ENCODE measurements around the gene CYSLTR2.

Gene CYSLTR2

DNA sequence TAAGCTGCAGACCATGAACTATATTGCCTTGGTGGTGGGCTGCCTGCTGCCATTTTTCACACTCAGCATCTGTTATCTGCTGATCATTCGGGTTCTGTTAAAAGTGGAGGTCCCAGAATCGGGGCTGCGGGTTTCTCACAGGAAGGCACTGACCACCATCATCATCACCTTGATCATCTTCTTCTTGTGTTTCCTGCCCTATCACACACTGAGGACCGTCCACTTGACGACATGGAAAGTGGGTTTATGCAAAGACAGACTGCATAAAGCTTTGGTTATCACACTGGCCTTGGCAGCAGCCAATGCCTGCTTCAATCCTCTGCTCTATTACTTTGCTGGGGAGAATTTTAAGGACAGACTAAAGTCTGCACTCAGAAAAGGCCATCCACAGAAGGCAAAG lies 53.7 kb downstream of the CYSLTR2 start:
- no peak for DNase-seq

GRCh38 chr13:48708764-48709163 lies 55.0 kb downstream of the CYSLTR2 start:
- DNase-seq: no peak

DNA sequence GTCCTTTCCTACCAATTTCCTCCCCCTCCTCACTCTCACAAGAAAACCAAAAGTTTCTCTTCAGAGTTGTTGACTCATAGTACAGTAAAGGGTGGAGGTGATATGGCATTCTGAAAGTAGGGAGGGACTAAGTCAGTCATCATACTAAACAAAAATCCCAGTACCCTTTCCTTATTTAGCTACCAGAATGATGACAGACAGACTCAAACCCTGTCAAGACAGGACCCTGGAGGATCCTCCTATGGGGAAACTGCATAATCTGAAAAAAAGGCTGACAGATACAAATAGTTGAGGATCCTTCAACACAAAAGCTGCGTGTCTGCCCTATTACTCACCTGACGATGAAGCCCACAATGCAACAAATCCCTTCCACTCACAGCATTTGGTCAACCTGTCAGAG lies 55.5 kb downstream of the CYSLTR2 start:
- no peak for DNase-seq

DNA sequence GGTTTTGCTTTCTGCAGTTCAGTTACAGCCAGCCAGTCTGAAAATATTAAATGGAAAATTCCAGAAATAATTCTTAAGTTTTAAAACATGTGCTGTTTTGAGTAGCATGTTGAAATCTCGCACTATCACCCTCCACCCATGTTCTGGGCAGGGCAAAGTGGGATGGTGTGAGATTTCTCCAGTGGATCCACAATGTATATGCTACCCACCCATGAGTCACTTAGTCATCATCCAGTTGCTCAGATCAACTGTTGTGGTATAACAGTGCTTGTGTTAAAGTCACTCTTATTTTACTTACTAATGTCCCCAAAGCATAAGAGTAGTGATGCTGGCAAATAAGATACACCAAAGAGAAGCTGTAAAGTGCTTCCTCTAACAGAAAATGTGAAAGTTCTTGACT lies 56.4 kb downstream of the CYSLTR2 start:
- no peak for DNase-seq

- DNase-seq: no peak
These were observed 58.4 kb downstream of the CYSLTR2 start for GRCh38 chr13:48712141-48712540.

- DNase-seq: no peak
These were observed 62.2 kb downstream of the CYSLTR2 start for GRCh38 chr13:48715977-48716376.

DNA sequence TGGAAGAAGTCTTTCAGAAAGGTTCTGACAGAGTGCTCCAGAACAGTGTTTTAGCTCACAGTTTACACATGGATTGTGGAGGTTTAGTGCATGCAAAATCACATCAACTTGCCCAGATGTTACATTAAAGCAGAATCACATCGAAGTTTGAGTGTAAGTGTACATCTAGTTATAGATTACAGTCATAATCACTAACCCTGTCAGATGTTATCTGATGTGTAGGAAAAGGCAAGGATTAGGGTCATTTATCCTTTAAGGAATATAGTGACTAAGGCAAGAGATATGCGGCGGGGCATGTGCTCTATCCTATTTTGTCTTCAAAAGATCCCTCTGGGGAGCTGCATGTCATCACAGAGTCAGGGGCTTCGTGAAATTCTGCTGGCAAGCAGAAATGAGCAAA lies 66.9 kb downstream of the CYSLTR2 start:
- no peak for DNase-seq

DNA sequence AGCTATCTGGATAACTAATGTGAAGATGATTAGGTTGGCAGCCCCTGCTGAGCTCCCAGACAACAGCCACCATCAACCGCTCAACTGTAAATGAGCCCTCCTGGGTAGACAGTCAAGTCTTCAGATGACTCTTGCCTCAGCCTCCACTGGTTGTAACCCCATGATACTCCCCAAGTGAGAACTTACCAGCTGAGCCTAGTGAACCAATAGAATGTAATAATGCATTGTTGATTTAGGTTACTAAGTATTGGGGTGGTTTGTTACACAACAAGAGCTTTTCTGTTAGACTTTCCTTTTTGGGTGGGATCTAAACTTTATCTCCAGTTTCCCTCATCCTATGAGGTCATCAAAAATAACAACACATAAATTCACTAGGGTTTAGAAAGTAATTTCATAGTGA lies 69.4 kb downstream of the CYSLTR2 start:
- DNase-seq: no peak

DNA sequence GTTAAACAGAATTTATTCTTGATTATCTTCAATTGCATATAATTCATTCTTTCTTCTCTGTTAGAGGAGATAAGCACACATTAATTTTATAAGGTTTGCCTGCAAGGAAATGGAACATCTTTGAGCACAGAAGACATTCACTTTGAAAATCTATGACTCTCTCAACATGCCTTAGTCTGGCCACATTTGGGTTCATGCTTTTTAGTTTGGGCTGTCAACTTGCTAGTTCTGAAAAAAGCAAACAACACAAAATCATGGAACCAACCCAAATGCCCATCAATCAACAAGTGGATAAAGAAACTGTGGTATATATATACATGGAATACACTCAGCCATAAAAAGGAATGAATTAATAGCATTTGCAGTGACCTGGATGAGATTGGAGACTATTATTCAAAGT lies 71.5 kb downstream of the CYSLTR2 start:
- no peak for DNase-seq

DNA sequence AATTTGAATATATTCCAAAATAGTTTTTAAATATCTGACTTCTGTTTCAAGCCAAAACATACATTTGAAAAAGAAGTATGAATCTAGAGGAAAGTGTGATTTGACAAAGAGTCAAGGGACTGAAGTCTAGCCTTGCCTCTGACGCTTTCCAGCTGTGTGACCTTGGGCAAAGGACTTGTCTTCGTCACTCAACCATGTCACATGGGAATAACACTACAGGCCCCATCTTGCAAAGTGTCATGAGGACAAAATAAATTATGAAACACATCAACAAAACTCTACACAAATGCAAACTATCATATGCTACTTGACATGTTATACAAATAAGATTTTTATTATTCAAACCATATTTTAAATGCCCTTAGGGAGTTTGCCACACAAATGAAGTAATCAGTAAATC lies 73.0 kb downstream of the CYSLTR2 start:
- DNase-seq: no peak

DNA sequence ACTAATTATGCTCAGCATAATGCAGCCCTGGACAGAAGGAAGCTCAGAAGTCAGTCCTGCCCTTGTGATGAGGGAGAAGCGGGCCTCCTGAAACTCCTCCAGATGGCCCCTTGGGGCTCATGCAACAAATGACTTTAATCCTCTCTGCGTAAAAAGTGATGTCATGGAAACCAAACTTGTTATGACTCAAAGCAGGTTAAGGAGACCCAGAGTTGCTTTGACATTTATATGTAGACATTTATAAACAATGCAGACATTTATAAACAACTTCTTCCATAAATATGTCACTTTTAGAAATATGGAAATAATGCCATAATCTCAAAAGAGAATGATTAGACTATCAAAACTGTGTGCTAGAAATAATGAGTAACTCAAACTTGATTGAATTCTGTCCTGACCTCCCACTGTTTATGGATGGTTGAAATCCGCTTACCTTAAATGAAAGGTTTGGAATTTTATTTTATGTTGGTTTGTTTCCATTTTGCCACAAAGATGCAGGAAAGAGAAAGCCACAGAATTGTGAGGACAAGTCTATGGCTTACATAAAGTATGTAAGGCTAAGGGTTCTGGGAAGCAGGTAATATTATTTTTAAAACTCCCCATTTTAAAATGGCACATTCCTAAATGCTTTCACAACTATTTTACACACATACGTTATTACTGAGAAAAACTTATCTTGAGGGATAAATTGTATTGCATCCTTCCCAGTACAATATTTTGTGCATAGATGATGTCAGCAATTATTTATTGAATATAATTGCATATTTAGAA lies 73.7 kb downstream of the CYSLTR2 start:
- DNase-seq: no peak

- no peak for DNase-seq
These were observed 74.5 kb downstream of the CYSLTR2 start for GRCh38 chr13:48728226-48728625.

- DNase-seq: no peak
These were observed 75.1 kb downstream of the CYSLTR2 start for GRCh38 chr13:48728876-48729275.

DNA sequence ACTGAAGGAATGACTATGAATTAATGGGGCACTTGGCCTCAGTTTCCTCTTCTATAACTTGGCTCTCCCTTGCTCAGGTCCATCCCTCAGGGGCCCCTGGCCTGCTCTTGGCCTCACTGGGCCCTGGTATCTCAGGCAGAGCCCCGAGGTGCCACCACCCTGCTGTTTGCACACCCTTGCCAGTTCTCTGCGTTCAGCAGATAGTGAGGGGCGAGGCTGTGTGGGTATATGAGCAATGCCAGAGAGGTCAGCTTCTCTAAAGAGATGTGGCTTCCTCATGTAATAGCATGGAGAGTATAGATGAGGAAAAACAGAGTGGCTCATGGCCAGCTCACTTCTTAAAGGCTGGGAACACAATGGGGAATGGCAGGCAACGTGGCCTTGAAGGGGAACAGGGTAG lies 76.1 kb downstream of the CYSLTR2 start:
- no peak for DNase-seq

DNA sequence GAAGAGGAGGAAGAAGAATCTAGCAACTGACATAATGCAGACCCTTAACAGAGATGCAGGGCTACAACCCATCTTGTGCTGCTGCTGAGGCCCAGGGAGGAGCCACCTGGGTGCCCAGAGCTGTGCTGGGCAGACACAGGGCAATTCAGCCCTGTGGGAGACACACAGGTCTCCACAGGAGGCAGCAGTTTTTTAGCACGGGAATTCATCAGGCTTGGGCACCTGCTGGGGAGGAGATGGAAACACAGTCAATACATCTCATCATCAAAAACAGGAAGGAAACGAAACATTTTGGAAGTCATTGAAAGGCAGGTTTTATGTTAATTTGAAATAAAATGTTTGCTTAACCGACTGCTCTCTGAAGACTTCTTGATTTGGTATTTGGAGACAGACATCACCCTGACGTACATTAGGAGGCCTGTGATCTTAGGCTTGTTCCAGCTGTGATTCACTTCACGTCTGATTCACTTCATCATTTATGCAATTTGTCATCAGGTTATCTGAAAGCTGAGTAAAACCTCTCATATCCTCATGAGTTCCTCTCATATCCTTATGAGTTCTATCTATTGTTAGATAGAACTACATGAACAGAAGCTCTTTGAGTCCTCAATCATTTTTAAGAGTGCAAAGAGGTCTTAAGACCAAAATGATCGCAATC lies 77.4 kb downstream of the CYSLTR2 start:
- no peak for DNase-seq

- no peak for DNase-seq
These were observed 78.3 kb downstream of the CYSLTR2 start for GRCh38 chr13:48731957-48732569.

DNA sequence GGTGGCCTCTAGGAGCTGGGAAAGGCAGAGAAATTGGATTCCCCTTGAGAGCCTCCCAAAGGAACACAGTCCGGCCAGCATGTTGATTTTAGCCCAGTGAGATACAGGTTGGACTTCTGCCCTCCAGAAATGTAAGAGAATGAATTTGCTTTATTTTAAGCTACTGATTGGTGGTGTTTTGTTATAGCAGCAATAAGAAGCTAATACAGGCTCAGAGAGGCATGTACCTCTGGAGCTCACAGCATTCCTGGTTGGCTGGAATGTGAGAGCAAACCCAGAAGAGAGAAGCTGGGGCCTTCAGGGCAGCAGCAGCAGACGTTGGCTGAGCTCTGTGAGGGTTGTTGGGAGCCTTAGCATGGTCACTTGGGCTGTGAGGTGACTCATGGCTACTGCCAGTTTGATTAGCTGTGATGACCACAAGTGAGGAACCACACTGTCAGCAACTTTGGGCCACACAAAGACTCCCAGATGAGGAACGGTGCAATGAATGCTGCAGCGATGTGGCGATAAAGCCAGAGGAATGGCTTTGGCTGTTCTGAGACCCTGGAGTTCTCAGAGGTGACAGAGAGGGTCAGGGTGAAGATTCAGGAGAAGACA lies 80.1 kb downstream of the CYSLTR2 start:
- DNase-seq: no peak

GRCh38 chr13:48735571-48735970 lies 81.8 kb downstream of the CYSLTR2 start:
- no peak for DNase-seq

GRCh38 chr13:48737689-48738088 lies 84.0 kb downstream of the CYSLTR2 start:
- no peak for DNase-seq

GRCh38 chr13:48738311-48738710 lies 84.6 kb downstream of the CYSLTR2 start:
- no peak for DNase-seq

GRCh38 chr13:48739386-48739964 lies 85.7 kb downstream of the CYSLTR2 start:
- DNase-seq: no peak

GRCh38 chr13:48741377-48741776 lies 87.6 kb downstream of the CYSLTR2 start:
- no peak for DNase-seq

DNA sequence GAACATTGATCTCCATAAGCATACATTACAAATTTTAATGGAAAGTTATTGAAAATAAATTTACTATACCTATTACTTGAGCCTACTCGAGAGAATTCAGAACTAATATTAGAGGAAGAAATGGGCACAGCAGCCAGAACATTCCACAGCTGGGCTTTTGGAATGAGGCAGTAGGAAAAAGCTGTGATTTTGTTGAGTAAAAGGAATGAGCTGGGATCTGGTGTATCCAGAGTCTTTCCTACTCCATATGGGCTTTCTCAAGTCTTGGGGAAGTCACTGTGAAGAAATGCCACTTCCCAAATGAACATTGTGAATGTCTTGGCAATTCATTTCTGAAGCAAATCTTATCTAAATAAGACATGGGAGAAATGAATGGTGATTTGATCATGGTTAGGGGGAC lies 93.1 kb downstream of the CYSLTR2 start:
- no peak for DNase-seq

DNA sequence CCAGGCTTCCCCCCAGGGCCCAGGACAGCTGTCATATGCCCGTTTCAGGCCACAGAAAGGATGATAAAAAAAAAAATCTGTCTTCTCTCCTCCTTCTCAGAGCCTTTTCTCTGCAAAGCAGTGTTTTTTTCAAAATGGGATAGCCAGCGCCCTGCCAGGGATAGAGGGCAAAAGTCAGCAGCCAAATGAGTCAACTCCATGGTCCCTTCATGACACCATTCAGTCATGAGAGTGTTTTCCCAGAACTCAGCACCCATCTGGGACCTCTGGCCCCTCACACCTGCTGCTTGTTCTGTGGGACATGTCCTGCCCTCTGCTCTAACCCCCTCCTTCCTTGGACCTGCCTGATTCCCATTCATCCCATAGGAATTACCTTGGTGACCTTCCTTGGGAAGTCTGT lies 95.0 kb downstream of the CYSLTR2 start:
- no peak for DNase-seq

All from NCI-H1694 (cell line).